HG03064 (cell line): ENCODE measurements around the gene ZNRF3.
"Not testable (repeated sequence)": the region's sequence is repeated elsewhere in the genome, so short reads cannot be mapped to it uniquely, and the experiment has no call there.

Experiments
- ATAC-seq: cut with Tn5 transposase; IDR thresholded peaks from one replicate; pipeline ENCODE4 v1.9.1; 2021; ENCODE audit warnings: low read depth; ENCODE audit not compliant: unreplicated experiment

The ZNRF3 gene

DNA sequence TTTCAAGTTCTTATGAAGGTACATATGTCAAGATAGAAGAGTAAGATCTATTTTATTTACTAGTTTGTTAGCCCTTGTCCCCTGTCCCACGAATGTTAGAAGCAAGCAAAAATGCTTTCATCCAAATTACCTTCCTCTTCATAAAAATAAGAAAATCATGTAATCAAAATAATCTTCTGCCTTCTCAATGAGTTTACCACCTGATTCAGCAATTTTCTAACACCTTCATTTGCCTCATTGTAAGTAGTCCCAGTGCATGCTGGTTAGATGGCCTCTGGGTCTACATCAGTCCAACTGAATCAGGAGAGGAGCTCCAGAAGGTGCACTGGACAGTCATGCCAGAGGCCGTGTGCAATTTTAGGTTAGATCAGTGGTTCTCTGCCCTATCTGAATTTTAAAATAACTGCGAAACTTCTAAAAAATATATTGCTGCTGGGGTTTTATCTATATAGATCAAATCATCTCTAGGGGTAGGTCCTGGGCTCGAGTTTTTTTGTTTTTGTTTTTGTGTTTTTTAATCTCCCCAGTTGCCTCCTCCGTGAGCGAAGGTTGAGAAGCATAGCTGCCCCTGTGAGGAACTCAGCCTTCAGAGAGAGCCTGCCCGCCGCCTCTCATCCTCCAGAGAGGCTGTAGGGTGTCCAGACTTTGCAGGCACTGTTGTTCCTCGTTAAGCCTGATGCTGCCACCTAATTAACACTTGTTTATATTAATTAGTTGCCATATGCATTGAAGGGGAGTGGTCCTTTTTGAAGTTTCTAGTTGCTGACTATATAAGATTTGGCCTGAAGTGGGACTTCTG lies 146.0 kb downstream of the ZNRF3 start:
- no peak for ATAC-seq

- no peak for ATAC-seq
Measured at GRCh38 chr22:29030016-29030617, 146.7 kb downstream of the ZNRF3 start.

- ATAC-seq, result no peak
Measured at GRCh38 chr22:29030618-29031226, 147.3 kb downstream of the ZNRF3 start.

DNA sequence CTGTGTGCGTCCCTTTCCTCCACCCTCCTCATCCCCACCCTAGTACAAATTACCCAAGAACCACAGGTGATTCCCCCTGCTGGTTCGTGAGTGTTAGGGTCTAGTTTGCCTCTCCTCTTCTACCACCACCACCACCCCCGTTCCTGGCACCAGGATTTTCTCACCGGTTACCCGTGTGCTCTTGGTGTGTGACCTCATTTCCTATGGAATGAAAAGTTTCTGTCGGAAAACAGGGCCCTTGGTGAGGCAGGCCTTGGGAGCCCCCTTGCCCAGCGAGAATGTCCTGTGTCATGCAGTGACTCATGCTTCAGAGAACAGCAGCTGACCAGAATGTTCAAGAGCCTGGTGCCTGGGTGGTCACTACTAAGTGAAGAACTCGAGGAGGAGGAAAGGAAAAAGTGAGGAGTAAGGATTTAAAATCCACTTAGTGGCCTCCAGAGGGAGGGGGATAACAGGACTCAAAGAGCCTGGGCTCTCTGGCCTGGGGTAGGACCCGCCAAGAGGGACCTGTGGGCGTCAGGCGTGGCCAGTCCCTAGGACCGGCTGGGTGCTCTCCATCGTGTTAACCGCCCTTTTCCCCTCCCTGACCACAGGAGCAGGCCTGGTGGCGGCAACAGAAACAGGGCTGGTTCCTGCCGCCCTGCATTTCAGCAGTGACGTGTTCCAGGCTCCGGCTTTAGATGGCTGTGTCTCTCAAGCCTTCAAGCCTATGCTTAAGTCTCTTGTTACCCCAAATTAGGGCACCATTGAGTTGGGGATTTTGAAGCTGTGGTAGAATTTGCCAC lies 148.0 kb downstream of the ZNRF3 start:
- no peak for ATAC-seq

- no peak for ATAC-seq
Measured at GRCh38 chr22:29032014-29032475, 148.7 kb downstream of the ZNRF3 start.

- no peak for ATAC-seq
Measured at GRCh38 chr22:29032584-29032983, 149.2 kb downstream of the ZNRF3 start.

GRCh38 chr22:29037340-29037932 lies 154.1 kb downstream of the ZNRF3 start:
- ATAC-seq, result no peak

DNA sequence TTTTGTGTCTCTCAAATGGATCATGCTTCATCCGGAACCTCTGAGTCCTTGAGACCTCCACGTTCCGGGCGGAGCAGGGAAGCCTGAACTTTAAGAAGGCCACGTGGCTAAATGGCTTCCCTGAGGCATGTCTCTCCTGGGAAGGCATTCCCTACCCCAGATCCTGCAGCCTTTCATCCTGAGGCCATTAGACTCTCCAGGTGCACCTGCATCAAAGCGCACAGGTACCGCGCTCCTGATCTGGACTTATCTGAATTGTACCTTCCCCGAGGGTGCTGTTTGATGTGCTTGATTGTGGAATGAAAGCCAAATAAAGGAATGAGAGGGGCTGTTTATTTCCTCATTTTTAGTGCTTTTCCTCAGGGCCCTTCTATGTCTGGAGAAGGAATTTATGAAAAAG lies 155.8 kb downstream of the ZNRF3 start:
- ATAC-seq, result no peak

DNA sequence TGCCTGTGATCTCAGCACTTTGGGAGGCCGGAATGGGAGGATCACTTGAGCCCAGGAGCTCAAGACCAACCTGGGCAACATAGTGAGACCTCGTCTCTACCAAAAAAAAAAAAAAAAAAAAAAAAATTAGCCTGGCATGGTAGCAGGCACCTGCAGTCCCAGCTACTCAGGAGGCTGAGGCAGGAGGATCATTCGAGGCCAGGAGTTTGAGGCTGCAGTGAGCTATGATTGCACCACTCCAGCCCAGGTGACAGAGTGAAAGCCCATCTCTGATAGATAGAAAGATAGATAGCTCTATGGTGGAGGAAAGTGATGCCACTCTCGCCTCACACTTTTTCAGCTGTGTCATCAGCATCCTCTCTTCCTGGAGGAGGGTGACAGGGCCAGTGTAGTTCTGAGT lies 156.3 kb downstream of the ZNRF3 start:
- not testable (repeated sequence) for ATAC-seq

DNA sequence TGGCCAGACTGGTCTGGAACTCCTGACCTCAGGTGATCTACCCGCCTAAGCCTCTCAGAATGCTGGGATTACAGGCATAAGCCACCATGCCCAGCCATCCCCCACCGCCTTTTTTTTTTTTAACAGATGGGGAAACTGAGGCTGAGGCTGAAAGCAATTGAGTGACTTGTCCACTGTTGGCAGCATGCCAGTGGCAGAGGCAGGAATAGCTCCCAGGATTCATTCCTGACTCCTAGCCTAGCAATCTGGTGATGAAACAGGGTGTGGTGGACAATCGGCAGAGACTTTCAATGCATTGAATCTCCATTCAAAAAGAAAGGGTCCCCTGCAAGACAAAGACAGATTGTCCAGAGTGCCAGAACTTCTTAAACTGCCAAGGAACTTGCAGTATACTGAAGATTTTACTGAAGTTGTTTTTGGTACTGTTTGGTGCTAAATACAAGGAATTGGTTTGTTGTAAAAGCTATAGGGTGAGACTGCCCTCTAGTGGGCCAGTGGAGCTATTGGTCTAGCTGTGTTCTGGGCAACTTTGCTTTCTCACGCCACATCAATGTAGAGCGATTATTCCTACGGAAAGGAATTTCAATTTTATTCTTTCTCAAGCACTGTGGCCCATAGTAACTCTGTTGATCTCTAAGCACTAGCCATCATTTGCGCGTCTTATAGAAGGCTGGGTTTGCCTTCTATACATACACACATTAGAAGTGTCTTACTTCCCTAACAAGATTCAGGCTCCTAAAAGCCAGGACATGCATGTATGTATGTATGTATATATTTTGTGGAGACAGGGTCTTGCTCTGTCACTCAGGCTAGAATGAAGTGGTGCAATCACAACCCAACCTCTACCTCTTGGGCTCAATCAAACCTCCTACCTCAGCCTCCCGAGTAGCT lies 157.3 kb downstream of the ZNRF3 start:
- ATAC-seq, result no peak

- no peak for ATAC-seq
Measured at GRCh38 chr22:29041408-29041807, 158.0 kb downstream of the ZNRF3 start.

DNA sequence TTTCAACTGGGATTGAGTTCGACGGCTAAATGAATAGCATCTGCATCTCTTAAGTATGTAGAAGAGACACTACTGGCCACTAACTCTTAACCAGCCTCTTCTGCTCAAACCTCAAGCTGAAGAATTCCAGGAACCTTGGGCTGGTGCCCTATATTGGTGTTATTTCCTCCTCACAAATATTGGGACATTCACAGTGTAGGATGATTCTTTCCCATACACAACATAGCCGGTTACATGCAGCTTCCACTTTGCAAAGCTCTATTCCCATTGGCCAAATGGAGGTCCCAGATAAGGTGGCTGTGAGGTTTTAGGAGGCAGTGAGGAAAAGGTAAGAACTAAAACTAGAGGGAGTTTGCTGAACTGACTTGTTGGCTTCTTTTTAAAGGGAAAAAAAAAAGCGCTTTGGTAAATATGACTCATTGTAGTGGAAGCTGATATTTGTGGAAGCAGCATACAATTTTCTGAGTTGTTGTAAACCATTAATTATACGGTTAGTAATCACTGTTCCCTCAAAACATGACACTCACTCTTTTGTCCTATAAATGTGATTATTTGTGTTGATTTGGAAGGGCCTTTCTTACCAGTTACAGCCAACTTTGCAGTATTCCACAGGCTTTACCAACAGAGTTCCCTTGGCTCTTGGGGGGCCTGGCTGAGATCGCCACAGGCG lies 160.7 kb downstream of the ZNRF3 start:
- no peak for ATAC-seq

- no peak for ATAC-seq
Measured at GRCh38 chr22:29044657-29045176, 161.3 kb downstream of the ZNRF3 start.

- ATAC-seq, result no peak
Measured at GRCh38 chr22:29048822-29049654, 165.7 kb downstream of the ZNRF3 start.

DNA sequence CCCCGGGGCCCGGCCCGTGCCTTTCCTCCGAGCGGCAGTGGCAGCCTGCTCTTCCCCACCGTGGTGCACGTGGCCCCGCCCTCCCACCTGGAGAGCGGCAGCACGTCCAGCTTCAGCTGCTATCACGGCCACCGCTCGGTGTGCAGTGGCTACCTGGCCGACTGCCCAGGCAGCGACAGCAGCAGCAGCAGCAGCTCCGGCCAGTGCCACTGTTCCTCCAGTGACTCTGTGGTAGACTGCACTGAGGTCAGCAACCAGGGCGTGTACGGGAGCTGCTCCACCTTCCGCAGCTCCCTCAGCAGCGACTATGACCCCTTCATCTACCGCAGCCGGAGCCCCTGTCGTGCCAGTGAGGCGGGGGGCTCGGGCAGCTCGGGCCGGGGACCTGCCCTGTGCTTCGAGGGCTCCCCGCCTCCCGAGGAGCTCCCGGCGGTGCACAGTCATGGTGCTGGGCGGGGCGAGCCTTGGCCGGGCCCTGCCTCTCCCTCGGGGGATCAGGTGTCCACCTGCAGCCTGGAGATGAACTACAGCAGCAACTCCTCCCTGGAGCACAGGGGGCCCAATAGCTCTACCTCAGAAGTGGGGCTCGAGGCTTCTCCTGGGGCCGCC lies 166.4 kb downstream of the ZNRF3 start:
- no peak for ATAC-seq

DNA sequence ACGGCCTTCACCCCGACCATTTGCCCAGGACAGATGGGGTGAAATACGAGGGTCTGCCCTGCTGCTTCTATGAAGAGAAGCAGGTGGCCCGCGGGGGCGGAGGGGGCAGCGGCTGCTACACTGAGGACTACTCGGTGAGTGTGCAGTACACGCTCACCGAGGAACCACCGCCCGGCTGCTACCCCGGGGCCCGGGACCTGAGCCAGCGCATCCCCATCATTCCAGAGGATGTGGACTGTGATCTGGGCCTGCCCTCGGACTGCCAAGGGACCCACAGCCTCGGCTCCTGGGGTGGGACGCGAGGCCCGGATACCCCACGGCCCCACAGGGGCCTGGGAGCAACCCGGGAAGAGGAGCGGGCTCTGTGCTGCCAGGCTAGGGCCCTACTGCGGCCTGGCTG lies 167.1 kb downstream of the ZNRF3 start:
- no peak for ATAC-seq

DNA sequence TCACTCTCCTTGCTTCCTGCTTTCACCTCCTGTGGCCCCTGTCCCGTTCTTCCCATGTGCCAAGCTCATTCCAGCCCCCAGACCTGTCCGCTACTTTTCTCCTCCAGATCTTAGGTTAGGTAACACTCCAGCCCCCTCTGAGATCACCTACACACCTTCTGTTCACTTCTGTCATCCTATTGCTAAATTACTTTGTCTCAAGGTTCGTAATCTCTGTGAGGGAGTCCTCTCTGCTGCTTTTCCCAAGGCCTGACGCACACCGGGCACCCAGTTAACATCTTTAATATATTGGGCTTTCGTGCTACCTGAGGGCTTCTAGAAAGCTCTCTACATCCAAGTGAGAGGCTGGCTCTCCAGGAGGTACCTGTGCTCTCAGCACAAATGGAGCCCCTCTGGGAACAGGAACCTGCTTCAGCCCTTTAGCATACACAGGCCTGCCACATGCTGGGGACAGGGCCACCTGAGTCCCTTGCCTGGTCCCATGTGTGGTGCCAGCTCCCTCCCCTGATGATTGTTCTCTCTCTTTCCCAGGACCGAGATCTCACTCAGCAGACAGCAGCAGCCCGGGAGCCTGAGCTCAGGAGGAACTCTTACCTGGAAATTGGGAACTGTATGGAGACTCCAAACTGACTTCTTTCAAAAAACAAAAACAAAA lies 169.8 kb downstream of the ZNRF3 start:
- no peak for ATAC-seq
